Spleen (tissue), 11 donors: Measurements from ENCODE around the gene EPHB3. TPM values are rescaled to one million over a fixed set of nuclear protein-coding genes. Genes with fewer than 3 reads are reported as not detected.

Source experiments
- DNase-seq: peaks from one replicate; pipeline ENCODE4 v3.0.0-alpha.2; 2020
- H3K27ac ChIP-seq, 8 donors: fragments of 200-600 bp; sonication (generic) in 7 of 8; 1 replicate in 4 of 8; 2 replicates in 4 of 8; pipeline versions ENCODE4 v1.5.0 to v1.8.0; 2016 to 2021; ENCODE audit warnings: inconsistent platforms in 4 of 8, mild to moderate bottlenecking in 4 of 8, moderate library complexity in 1 of 8
- H3K27me3 ChIP-seq, 7 donors: fragments of 200-600 bp; sonication (generic) in 6 of 7; replicated peaks in 1 of 7; 1 replicate in 4 of 7; 2 replicates in 3 of 7; pipeline versions ENCODE4 v1.5.0 to v1.8.0; 2016 to 2021; ENCODE audit warnings: inconsistent platforms in 3 of 7, mild to moderate bottlenecking in 1 of 7
- H3K36me3 ChIP-seq, 6 donors: fragments of 200-600 bp; sonication (generic) in 5 of 6; 1 replicate in 4 of 6; 2 replicates in 2 of 6; pipeline versions ENCODE4 v1.5.0 to v1.8.0; 2016 to 2021; ENCODE audit warnings: inconsistent platforms in 2 of 6
- H3K4me1 ChIP-seq, 6 donors: fragments of 200-600 bp; sonication (generic) in 5 of 6; 1 replicate in 3 of 6; 2 replicates in 3 of 6; pipeline versions ENCODE4 v1.5.0 to v1.8.0; 2016 to 2021; ENCODE audit warnings: inconsistent platforms in 3 of 6
- H3K4me3 ChIP-seq, 8 donors: fragments of 200-600 bp; sonication (generic) in 7 of 8; 1 replicate in 4 of 8; 2 replicates in 4 of 8; pipeline versions ENCODE4 v1.5.0 to v1.8.0; 2016 to 2021; ENCODE audit warnings: inconsistent platforms in 4 of 8, mild to moderate bottlenecking in 4 of 8, moderate library complexity in 2 of 8
- H3K9me3 ChIP-seq, 8 donors: fragments of 200-600 bp; sonication (generic) in 7 of 8; 1 replicate in 4 of 8; 2 replicates in 4 of 8; pipeline versions ENCODE4 v1.5.0 to v1.8.0; 2016 to 2021; ENCODE audit warnings: inconsistent platforms in 4 of 8
- POLR2A ChIP-seq, 3 donors: fragments of 450-650 bp; IDR thresholded peaks; one replicate each; pipeline ENCODE4 v1.5.1; 2017; ENCODE audit warnings: antibody characterized with exemption in 3 of 3, mild to moderate bottlenecking in 1 of 3
- POLR2AphosphoS5 ChIP-seq, 3 donors: sonication (generic); formaldehyde crosslinking; IDR thresholded peaks; one replicate each; pipeline ENCODE4 v1.5.1; 2017; ENCODE audit warnings: antibody characterized with exemption in 3 of 3
- WGBS, 5 donors: extraction: QIAGEN DNeasy Blood & Tissue Kit in 3 of 5; methylation state at CpG; one replicate each; pipeline versions ENCODE4 v1.1.5 to v1.1.7; 2013 to 2018; 5-methylcytosine and 5-hydroxymethylcytosine counted together
- intact Hi-C: fragments of 100-400 bp; cut with DNase I; formaldehyde crosslinking; loops from one replicate; pipeline ENCODE4 v1.15.0; 2023; ENCODE audit warnings: low total_unique reads
- polyA plus RNA-seq, 3 donors: library from polyadenylated mRNA; stranded (reverse); fragments of 200-250 nt; gene quantifications; one replicate each; pipeline ENCODE4 v1.2.1, GENCODE V29; 2013
- total RNA-seq, 7 donors: library from RNA; depleted of rRNA in 3 of 7; stranded (reverse); fragments of >200 nt in 3 of 7; fragmentation: NEBNext Ultra II Directional in 4 of 7; extraction: Animal tissue kit (Norgen Biotek cat#: 25700) in 4 of 7; gene quantifications; one replicate each; pipeline versions ENCODE4 v1.1.0 to v1.2.1, GENCODE V29; 2016 to 2021
- TF ChIP-seq, protein P1 (sequence below), 11 experiments: fragments of 200-600 bp in 7 of 11; fragments of 450-650 bp in 4 of 11; sonication (generic) in 4 of 11; IDR thresholded peaks in 8 of 11; conservative IDR thresholded peaks in 3 of 11; 1 replicate in 7 of 11; 2 replicates in 4 of 11; pipeline versions ENCODE4 v1.4.0 to v1.8.0; 2016 to 2021; ENCODE audit warnings: antibody characterized with exemption in 11 of 11, inconsistent platforms in 4 of 11, mild to moderate bottlenecking in 1 of 11
- donor health status: healthy with polysubstance abuse.
- donor health status: DM: no; HTN: no; CAD: no; lungs with moderate emphysema.
- donor health status: DM: no; HTN: no; CAD: no.
- donor health status: Bipolar disorder and iron deficiency.
- donor health status: healthy.
- donor health status: DM: no; HTN: no; CAD: no.
- donor health status: DM: yes; HTN: yes; CAD: no.

The EPHB3 gene
- total and polyA plus RNA-seq, 10 donors: 0.23 to 2.3 (median 0.88) TPM

GRCh38 chr3:184597829-184598573 is 36.4 kb downstream of the EPHB3 start:
- Histone ChIP-seq H3K4me1 (peaks cover 9 to 29% (median 20%) of the 10 kb centered on the region in 6 donors), H3K27me3 (peaks cover 0 to 32% (median 15%) of the 10 kb centered on the region in 7 donors), H3K4me3 (no peak overlapping the region), H3K27ac (no peak overlapping the region), H3K36me3 (no peaks in the 10 kb centered on the region), H3K9me3 (no peaks in the 10 kb centered on the region)
- no peak for DNase-seq
- intact Hi-C loops: no loop called here
- TF ChIP-seq, protein P1, sequence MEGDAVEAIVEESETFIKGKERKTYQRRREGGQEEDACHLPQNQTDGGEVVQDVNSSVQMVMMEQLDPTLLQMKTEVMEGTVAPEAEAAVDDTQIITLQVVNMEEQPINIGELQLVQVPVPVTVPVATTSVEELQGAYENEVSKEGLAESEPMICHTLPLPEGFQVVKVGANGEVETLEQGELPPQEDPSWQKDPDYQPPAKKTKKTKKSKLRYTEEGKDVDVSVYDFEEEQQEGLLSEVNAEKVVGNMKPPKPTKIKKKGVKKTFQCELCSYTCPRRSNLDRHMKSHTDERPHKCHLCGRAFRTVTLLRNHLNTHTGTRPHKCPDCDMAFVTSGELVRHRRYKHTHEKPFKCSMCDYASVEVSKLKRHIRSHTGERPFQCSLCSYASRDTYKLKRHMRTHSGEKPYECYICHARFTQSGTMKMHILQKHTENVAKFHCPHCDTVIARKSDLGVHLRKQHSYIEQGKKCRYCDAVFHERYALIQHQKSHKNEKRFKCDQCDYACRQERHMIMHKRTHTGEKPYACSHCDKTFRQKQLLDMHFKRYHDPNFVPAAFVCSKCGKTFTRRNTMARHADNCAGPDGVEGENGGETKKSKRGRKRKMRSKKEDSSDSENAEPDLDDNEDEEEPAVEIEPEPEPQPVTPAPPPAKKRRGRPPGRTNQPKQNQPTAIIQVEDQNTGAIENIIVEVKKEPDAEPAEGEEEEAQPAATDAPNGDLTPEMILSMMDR (IDR thresholded peaks at IDR 0.05 in 8 of 11, conservative IDR thresholded peaks at IDR 0.05 in 3 of 11): no peak
- TF ChIP-seq POLR2A (IDR thresholded peaks at IDR 0.05): no peak
- no peak for TF ChIP-seq POLR2AphosphoS5 (IDR thresholded peaks at IDR 0.05)
- 60 to 84% (median 81%) methylated on average over 16 to 20 of the region's 20 CpGs for WGBS, 5 donors

DNA sequence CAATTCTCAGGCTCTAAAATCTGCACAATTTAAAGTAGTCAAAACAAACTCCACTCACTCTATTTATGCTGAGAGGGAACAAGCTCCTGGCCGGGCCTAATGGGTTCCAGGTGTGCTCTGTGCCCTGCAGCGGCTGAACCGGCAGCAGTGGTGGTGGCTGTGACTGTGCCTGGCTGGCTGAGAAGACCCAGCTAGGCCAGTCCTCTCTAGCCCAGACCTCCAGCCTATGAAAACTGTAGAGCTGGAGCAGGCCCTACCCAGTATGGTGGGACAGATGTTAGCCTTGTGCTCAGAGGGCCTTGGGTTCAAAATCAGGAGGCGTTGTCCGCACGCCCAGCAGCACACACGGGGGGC is 37.0 kb downstream of the EPHB3 start:
- Histone ChIP-seq H3K27me3 (peaks cover 1 to 38% (median 21%) of the 10 kb centered on the region in 7 donors), H3K4me1 (peaks cover 13 to 29% (median 25%) of the 10 kb centered on the region in 6 donors), H3K9me3 (no peaks in the 10 kb centered on the region), H3K4me3 (no peak overlapping the region), H3K27ac (no peak overlapping the region), H3K36me3 (no peaks in the 10 kb centered on the region)
- DNase-seq: no peak
- intact Hi-C loops: no loop called here
- TF ChIP-seq POLR2A (IDR thresholded peaks at IDR 0.05) (no peak), POLR2AphosphoS5 (IDR thresholded peaks at IDR 0.05) (no peak)
- TF ChIP-seq, protein P1 (IDR thresholded peaks at IDR 0.05 in 8 of 11, conservative IDR thresholded peaks at IDR 0.05 in 3 of 11): no peak
- 87 to 96% (median 91%) methylated on average over 7 of the region's 7 CpGs for WGBS, 5 donors

- DNase-seq: no peak
- Histone ChIP-seq H3K36me3 (no peaks in the 10 kb centered on the region), H3K27ac (no peak overlapping the region), H3K9me3 (no peaks in the 10 kb centered on the region), H3K4me1 (peaks cover 19 to 34% (median 31%) of the 10 kb centered on the region in 6 donors), H3K4me3 (no peak overlapping the region), H3K27me3 (peaks cover 4 to 44% (median 27%) of the 10 kb centered on the region in 7 donors)
- TF ChIP-seq, protein P1 (IDR thresholded peaks at IDR 0.05 in 8 of 11, conservative IDR thresholded peaks at IDR 0.05 in 3 of 11): no peak
- no peak for TF ChIP-seq POLR2A (IDR thresholded peaks at IDR 0.05)
- no peak for TF ChIP-seq POLR2AphosphoS5 (IDR thresholded peaks at IDR 0.05)
- 88 to 94% (median 89%) methylated on average over 3 of the region's 3 CpGs for whole genome bisulfite sequencing, 5 donors
- intact Hi-C loops: no loop called here
These were observed 37.6 kb downstream of the EPHB3 start for GRCh38 chr3:184599143-184599542.

DNA sequence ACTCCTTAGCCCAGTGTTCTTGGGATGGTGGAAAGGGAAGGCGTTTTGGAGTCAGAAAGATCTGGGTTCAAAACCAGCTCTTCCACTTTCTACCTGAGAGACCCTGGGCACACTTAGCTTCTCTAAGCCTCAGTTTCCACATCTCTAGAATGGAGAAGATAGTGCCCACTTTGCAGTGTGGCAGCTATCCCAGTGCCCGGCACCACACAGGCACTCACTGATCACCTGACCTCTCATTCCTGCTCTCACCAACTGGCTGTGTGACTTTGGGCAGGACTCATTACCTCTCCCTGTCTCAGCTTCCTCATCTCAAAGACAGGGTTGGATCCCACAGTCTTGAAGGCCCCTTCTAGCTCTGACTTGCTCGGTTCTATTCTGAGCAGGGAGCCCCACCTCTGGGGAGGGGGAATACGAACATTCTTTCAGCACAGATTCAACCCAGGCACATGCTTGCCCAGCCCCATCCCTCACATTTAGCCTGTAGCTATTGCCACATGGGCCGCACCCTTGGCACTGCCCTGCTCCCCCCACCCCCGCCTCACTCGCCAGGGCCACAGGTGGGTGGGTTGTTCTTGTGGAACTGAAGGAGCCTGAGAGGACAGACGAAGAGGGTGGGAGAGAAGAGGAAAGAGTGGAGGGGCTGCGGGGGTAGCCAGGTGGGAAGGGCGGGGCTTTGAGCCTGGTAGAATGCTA is 39.2 kb downstream of the EPHB3 start:
- 71 to 77% (median 71%) methylated on average over 10 of the region's 10 CpGs for WGBS, 5 donors
- H3K9me3 ChIP-seq: no peaks in the 10 kb centered on the region
- no peak overlapping the region for H3K27ac ChIP-seq
- TF ChIP-seq, protein P1 (IDR thresholded peaks at IDR 0.05 in 8 of 11, conservative IDR thresholded peaks at IDR 0.05 in 3 of 11): no peak
- TF ChIP-seq POLR2A (IDR thresholded peaks at IDR 0.05) (no peak), POLR2AphosphoS5 (IDR thresholded peaks at IDR 0.05) (no peak)
- no peaks in the 10 kb centered on the region for H3K36me3 ChIP-seq
- H3K4me3 ChIP-seq: no peak overlapping the region
- peaks cover 4 to 61% (median 34%) of the 10 kb centered on the region in 7 donors for H3K27me3 ChIP-seq
- no peak for DNase-seq
- intact Hi-C loops: no loop called here
- H3K4me1 ChIP-seq: peaks cover 22 to 43% (median 40%) of the 10 kb centered on the region in 6 donors
